GM23338 (cell line): ENCODE data around the gene ME1. TPM values are rescaled to one million over a fixed set of nuclear protein-coding genes. Genes with fewer than 3 reads are reported as not detected.

Source experiments
- ATAC-seq: fragments of 200-7000 bp; cut with Tn5 transposase; 3 replicates; pipeline ENCODE4 v1.9.1; 2020
- DNase-seq: peaks from one replicate; pipeline ENCODE4 v3.0.0-alpha.2; 2015; ENCODE audit warnings: low spot score
- H2AFZ ChIP-seq: fragments of 200-600 bp; sonication (generic); 2 replicates; pipeline ENCODE4 v1.8.0; 2016; ENCODE audit warnings: antibody characterized with exemption, mild to moderate bottlenecking, moderate library complexity
- H3F3A ChIP-seq: fragments of 200-600 bp; sonication (generic); replicated peaks from 2 replicates; pipeline ENCODE4 v1.8.0; 2017; ENCODE audit warnings: antibody characterized with exemption, mixed run types, low read depth
- H3K27ac ChIP-seq: fragments of 200-600 bp; sonication (generic); 2 replicates; pipeline ENCODE4 v1.6.1; 2016; ENCODE audit warnings: low read depth
- H3K27me3 ChIP-seq: fragments of 200-600 bp; sonication (generic); 2 replicates; pipeline ENCODE4 v1.8.0; 2016; ENCODE audit warnings: mild to moderate bottlenecking, mixed run types, moderate library complexity; ENCODE audit not compliant: insufficient read depth
- H3K36me3 ChIP-seq: fragments of 200-600 bp; sonication (generic); 2 replicates; pipeline ENCODE4 v1.8.0; 2016; ENCODE audit warnings: mild to moderate bottlenecking; ENCODE audit not compliant: insufficient read depth
- H3K4me1 ChIP-seq: fragments of 200-600 bp; sonication (generic); 2 replicates; pipeline ENCODE4 v1.8.0; 2016; ENCODE audit warnings: mild to moderate bottlenecking, moderate library complexity; ENCODE audit not compliant: insufficient read depth
- H3K4me2 ChIP-seq: fragments of 200-600 bp; sonication (generic); 2 replicates; pipeline ENCODE4 v1.7.1; 2017; ENCODE audit warnings: mixed run types
- H3K4me3 ChIP-seq: fragments of 200-600 bp; sonication (generic); 2 replicates; pipeline ENCODE4 v1.6.1; 2016; ENCODE audit warnings: mixed run types
- H3K79me2 ChIP-seq: fragments of 200-600 bp; sonication (generic); replicated peaks from 2 replicates; pipeline ENCODE4 v1.8.0; 2017; ENCODE audit warnings: mild to moderate bottlenecking; ENCODE audit not compliant: insufficient read depth
- H3K9me2 ChIP-seq: fragments of 200-600 bp; sonication (generic); 2 replicates; pipeline ENCODE4 v1.8.0; 2017; ENCODE audit not compliant: insufficient read depth
- H4K20me1 ChIP-seq: fragments of 200-600 bp; sonication (generic); replicated peaks from 2 replicates; pipeline ENCODE4 v1.8.0; 2017; ENCODE audit warnings: mild to moderate bottlenecking; ENCODE audit not compliant: insufficient read depth
- H3K27ac Mint-ChIP-seq: 2 replicates; pipeline ENCODE4 v1.8.0; 2020; ENCODE audit warnings: inconsistent platforms, mild to moderate bottlenecking, moderate library complexity, mixed read lengths
- H3K27me3 Mint-ChIP-seq: 3 replicates; pipeline ENCODE4 v1.8.0; 2022; ENCODE audit warnings: low read depth, mild to moderate bottlenecking, moderate library complexity, mixed read lengths, inconsistent platforms; ENCODE audit not compliant: insufficient read depth, poor library complexity
- H3K36me3 Mint-ChIP-seq: 3 replicates; pipeline ENCODE4 v1.8.0; 2021; ENCODE audit warnings: low read depth, mild to moderate bottlenecking, inconsistent platforms, moderate library complexity, mixed read lengths
- H3K4me1 Mint-ChIP-seq: 3 replicates; pipeline ENCODE4 v1.8.0; 2020; ENCODE audit warnings: mild to moderate bottlenecking, inconsistent platforms, mixed read lengths
- H3K4me3 Mint-ChIP-seq: 3 replicates; pipeline ENCODE4 v1.8.0; 2021; ENCODE audit warnings: moderate library complexity, mild to moderate bottlenecking, inconsistent platforms, mixed read lengths
- H3K9me3 Mint-ChIP-seq: 3 replicates; pipeline ENCODE4 v1.8.0; 2020; ENCODE audit warnings: moderate library complexity, mild to moderate bottlenecking, inconsistent platforms, mixed read lengths
- CREB1 ChIP-seq: fragments of 250-450 bp; sonication (Bioruptor Pico); IDR thresholded peaks from 2 replicates; pipeline ENCODE4 v1.5.0; 2020; ENCODE audit warnings: low read depth, mild to moderate bottlenecking, moderate library complexity
- EZH2 ChIP-seq: fragments of 200-600 bp; sonication (generic); IDR thresholded peaks from one replicate; pipeline ENCODE4 v1.8.0; 2017; ENCODE audit warnings: antibody characterized with exemption, mild to moderate bottlenecking, low read depth; ENCODE audit not compliant: unreplicated experiment
- EZH2phosphoT487 ChIP-seq: fragments of 200-600 bp; sonication (generic); IDR thresholded peaks from one replicate; pipeline ENCODE4 v1.8.1; 2018; ENCODE audit warnings: antibody characterized with exemption; ENCODE audit not compliant: unreplicated experiment
- JUNB ChIP-seq: IDR thresholded peaks from one replicate; pipeline ENCODE4 v1.6.1; 2016; ENCODE audit warnings: antibody characterized with exemption; ENCODE audit not compliant: unreplicated experiment
- NANOG ChIP-seq: IDR thresholded peaks from 2 replicates; pipeline ENCODE4 v1.6.1; 2016; ENCODE audit warnings: antibody characterized with exemption, borderline replicate concordance
- POLR2AphosphoS5 ChIP-seq: IDR thresholded peaks from 2 replicates; pipeline ENCODE4 v1.6.1; 2016; ENCODE audit warnings: antibody characterized with exemption, low read depth
- REST ChIP-seq: IDR thresholded peaks from one replicate; pipeline ENCODE4 v1.6.1; 2018; ENCODE audit warnings: antibody characterized with exemption; ENCODE audit not compliant: unreplicated experiment
- STAT1 ChIP-seq: IDR thresholded peaks from one replicate; pipeline ENCODE4 v1.6.1; 2016; ENCODE audit warnings: antibody characterized with exemption; ENCODE audit not compliant: unreplicated experiment
- ZNF114 ChIP-seq: fragments of 250-450 bp; sonication (Bioruptor Pico); IDR thresholded peaks from 2 replicates; pipeline ENCODE4 v1.5.0; 2020; ENCODE audit warnings: mild to moderate bottlenecking, moderate library complexity
- ZNF331 ChIP-seq: fragments of 250-450 bp; sonication (Bioruptor Pico); IDR thresholded peaks from 2 replicates; pipeline ENCODE4 v1.5.0; 2020; ENCODE audit warnings: low read depth, mild to moderate bottlenecking, moderate library complexity
- polyA plus RNA-seq: library from polyadenylated mRNA; unstranded; fragments of >200 nt; fragmentation: Nextera tagmentation; extraction: Ambion mirVana; gene quantifications from 2 replicates; pipeline ENCODE4 v1.2.1, GENCODE V29; 2016
- total RNA-seq: library from RNA; depleted of rRNA; stranded (reverse); fragments of >200 nt; shearing (Covaris generic); gene quantifications from 2 replicates; pipeline ENCODE4 v1.2.3, GENCODE V29; 2014
- TF ChIP-seq, protein P1 (sequence below), 2 experiments: fragments of 200-600 bp in 1 of 2; sonication (generic) in 1 of 2; conservative IDR thresholded peaks; 2 replicates each; pipeline versions ENCODE4 v1.5.1 to v1.6.1; 2016 to 2017; ENCODE audit warnings: antibody characterized with exemption in 2 of 2, low read depth in 2 of 2, mild to moderate bottlenecking in 2 of 2, moderate library complexity in 1 of 2
- TF ChIP-seq, protein P2 (sequence below): IDR thresholded peaks from 2 replicates; pipeline ENCODE4 v1.6.1; 2016; ENCODE audit warnings: antibody characterized with exemption
- TF ChIP-seq, protein P3 (sequence below): fragments of 250-450 bp; sonication (Bioruptor Pico); IDR thresholded peaks from 2 replicates; pipeline ENCODE4 v1.5.0; 2020; ENCODE audit warnings: mild to moderate bottlenecking, moderate library complexity

ME1 gene
- total and polyA plus RNA-seq, 2 experiments from 2014 or later = 6.4 to 8.0 TPM

GRCh38 chr6:83247471-83247870 lies 183.4 kb downstream of the ME1 start:
- no peak overlapping the region for H3K4me2 ChIP-seq
- H4K20me1 ChIP-seq = no peaks in the 10 kb centered on the region
- Mint-ChIP-seq H3K27ac (no peak overlapping the region), H3K4me1 (peaks cover 1% of the 10 kb centered on the region; the same call in 2 of the 3 replicates), H3K27me3 (no peaks in the 10 kb centered on the region), H3K4me3 (no peak overlapping the region), H3K36me3 (peaks cover 5% of the 10 kb centered on the region; the same call in 2 of the 3 replicates), H3K9me3 (peaks cover 2% of the 10 kb centered on the region; the same call in 1 of the 3 replicates)
- H3K36me3 ChIP-seq = no peaks in the 10 kb centered on the region
- ATAC-seq (no peak), DNase-seq (no peak)
- H3K27me3 ChIP-seq = no peaks in the 10 kb centered on the region
- no peaks in the 10 kb centered on the region for H3K79me2 ChIP-seq
- no peaks in the 10 kb centered on the region for H3K4me1 ChIP-seq
- no peak overlapping the region for H3K4me3 ChIP-seq
- TF ChIP-seq CREB1 = no peak
- TF ChIP-seq EZH2 = no peak
- no peak for TF ChIP-seq REST
- no peak for TF ChIP-seq NANOG
- no peak for TF ChIP-seq EZH2phosphoT487
- TF ChIP-seq STAT1 = no peak
- TF ChIP-seq, protein P1, sequence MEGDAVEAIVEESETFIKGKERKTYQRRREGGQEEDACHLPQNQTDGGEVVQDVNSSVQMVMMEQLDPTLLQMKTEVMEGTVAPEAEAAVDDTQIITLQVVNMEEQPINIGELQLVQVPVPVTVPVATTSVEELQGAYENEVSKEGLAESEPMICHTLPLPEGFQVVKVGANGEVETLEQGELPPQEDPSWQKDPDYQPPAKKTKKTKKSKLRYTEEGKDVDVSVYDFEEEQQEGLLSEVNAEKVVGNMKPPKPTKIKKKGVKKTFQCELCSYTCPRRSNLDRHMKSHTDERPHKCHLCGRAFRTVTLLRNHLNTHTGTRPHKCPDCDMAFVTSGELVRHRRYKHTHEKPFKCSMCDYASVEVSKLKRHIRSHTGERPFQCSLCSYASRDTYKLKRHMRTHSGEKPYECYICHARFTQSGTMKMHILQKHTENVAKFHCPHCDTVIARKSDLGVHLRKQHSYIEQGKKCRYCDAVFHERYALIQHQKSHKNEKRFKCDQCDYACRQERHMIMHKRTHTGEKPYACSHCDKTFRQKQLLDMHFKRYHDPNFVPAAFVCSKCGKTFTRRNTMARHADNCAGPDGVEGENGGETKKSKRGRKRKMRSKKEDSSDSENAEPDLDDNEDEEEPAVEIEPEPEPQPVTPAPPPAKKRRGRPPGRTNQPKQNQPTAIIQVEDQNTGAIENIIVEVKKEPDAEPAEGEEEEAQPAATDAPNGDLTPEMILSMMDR (conservative IDR thresholded peaks at IDR 0.05; ENCODE audit: low read depth in 2 of 2) = no peak
- no peak for TF ChIP-seq JUNB
- TF ChIP-seq ZNF114 = no peak
- TF ChIP-seq, protein P2, sequence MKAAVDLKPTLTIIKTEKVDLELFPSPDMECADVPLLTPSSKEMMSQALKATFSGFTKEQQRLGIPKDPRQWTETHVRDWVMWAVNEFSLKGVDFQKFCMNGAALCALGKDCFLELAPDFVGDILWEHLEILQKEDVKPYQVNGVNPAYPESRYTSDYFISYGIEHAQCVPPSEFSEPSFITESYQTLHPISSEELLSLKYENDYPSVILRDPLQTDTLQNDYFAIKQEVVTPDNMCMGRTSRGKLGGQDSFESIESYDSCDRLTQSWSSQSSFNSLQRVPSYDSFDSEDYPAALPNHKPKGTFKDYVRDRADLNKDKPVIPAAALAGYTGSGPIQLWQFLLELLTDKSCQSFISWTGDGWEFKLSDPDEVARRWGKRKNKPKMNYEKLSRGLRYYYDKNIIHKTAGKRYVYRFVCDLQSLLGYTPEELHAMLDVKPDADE = no peak
- no peak for TF ChIP-seq ZNF331 (CRISPR knock-in tag)
- TF ChIP-seq, protein P3, sequence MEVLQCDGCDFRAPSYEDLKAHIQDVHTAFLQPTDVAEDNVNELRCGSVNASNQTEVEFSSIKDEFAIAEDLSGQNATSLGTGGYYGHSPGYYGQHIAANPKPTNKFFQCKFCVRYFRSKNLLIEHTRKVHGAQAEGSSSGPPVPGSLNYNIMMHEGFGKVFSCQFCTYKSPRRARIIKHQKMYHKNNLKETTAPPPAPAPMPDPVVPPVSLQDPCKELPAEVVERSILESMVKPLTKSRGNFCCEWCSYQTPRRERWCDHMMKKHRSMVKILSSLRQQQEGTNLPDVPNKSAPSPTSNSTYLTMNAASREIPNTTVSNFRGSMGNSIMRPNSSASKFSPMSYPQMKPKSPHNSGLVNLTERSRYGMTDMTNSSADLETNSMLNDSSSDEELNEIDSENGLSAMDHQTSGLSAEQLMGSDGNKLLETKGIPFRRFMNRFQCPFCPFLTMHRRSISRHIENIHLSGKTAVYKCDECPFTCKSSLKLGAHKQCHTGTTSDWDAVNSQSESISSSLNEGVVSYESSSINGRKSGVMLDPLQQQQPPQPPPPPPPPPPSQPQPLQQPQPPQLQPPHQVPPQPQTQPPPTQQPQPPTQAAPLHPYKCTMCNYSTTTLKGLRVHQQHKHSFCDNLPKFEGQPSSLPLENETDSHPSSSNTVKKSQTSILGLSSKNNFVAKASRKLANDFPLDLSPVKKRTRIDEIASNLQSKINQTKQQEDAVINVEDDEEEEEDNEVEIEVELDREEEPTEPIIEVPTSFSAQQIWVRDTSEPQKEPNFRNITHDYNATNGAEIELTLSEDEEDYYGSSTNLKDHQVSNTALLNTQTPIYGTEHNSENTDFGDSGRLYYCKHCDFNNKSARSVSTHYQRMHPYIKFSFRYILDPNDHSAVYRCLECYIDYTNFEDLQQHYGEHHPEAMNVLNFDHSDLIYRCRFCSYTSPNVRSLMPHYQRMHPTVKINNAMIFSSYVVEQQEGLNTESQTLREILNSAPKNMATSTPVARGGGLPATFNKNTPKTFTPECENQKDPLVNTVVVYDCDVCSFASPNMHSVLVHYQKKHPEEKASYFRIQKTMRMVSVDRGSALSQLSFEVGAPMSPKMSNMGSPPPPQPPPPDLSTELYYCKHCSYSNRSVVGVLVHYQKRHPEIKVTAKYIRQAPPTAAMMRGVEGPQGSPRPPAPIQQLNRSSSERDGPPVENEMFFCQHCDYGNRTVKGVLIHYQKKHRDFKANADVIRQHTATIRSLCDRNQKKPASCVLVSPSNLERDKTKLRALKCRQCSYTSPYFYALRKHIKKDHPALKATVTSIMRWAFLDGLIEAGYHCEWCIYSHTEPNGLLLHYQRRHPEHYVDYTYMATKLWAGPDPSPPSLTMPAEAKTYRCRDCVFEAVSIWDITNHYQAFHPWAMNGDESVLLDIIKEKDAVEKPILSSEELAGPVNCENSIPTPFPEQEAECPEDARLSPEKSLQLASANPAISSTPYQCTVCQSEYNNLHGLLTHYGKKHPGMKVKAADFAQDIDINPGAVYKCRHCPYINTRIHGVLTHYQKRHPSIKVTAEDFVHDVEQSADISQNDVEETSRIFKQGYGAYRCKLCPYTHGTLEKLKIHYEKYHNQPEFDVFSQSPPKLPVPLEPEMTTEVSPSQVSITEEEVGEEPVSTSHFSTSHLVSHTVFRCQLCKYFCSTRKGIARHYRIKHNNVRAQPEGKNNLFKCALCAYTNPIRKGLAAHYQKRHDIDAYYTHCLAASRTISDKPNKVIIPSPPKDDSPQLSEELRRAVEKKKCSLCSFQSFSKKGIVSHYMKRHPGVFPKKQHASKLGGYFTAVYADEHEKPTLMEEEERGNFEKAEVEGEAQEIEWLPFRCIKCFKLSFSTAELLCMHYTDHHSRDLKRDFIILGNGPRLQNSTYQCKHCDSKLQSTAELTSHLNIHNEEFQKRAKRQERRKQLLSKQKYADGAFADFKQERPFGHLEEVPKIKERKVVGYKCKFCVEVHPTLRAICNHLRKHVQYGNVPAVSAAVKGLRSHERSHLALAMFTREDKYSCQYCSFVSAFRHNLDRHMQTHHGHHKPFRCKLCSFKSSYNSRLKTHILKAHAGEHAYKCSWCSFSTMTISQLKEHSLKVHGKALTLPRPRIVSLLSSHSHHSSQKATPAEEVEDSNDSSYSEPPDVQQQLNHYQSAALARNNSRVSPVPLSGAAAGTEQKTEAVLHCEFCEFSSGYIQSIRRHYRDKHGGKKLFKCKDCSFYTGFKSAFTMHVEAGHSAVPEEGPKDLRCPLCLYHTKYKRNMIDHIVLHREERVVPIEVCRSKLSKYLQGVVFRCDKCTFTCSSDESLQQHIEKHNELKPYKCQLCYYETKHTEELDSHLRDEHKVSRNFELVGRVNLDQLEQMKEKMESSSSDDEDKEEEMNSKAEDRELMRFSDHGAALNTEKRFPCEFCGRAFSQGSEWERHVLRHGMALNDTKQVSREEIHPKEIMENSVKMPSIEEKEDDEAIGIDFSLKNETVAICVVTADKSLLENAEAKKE = no peak
- TF ChIP-seq POLR2AphosphoS5 = no peak
- no peaks in the 10 kb centered on the region for H3F3A ChIP-seq
- H3K9me2 ChIP-seq = no peaks in the 10 kb centered on the region
- no peak overlapping the region for H3K27ac ChIP-seq
- H2AFZ ChIP-seq = no peak overlapping the region
